Hematopoietic multipotent progenitor cell treated with erythropoietin and hydrocortisone succinate and interleukin-3 and kit ligand, for 8 days (in vitro differentiated cells): ENCODE data around the gene PCYOX1L.
"Not testable (repeated sequence)": the region's sequence is repeated elsewhere in the genome, so short reads cannot be mapped to it uniquely, and the experiment has no call there.

Source experiments
- DNase-seq: peaks from one replicate; pipeline ENCODE4 v3.0.0-alpha.2; 2015

Gene PCYOX1L

GRCh38 chr5:149388498-149389190 is 30.8 kb downstream of the PCYOX1L start:
- peak; percentile 8 for DNase-seq

- DNase-seq, result no peak
These were observed 32.0 kb downstream of the PCYOX1L start for GRCh38 chr5:149389552-149390495.

DNA sequence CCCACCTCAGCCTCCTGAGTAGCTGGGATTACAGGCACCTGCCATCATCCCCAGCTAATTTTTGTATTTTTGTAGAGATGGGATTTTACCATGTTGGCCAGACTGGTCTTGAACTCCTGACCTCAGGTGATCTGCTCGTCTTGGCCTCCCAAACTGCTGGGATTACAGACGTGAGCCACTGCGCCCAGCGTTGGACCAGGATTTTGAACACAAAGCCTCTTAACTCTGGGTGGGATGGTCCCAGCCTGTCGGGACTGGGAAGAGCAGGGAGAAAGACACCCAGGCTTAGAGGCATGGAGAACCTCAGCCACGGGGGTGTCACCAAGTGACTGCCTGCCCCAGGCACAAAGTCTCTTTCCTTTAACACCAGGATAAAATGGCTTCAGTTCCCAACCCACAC is 33.2 kb downstream of the PCYOX1L start:
- DNase-seq, result not testable (repeated sequence)

DNA sequence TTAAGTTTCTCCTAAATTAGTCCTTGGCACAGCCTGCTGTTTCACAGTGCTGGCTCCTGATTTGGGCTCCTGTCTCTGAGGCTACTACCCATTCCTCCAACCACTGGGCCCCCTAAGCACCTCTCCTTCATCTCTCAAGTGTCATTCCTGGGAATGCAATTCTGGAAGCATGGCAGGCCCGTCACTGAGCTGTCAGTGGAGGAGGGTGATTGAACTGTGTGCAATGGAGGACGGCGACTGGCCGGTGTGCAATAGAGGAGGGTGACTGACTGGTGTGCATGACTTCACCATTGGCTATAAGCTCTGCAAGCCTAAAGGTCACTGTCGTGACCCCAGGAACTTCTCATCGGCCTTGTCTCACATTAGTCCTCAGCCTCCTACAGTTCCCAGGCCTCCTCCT is 33.7 kb downstream of the PCYOX1L start:
- DNase-seq, result no peak

- DNase-seq, result no peak
These were observed 34.9 kb downstream of the PCYOX1L start for GRCh38 chr5:149392718-149393117.

GRCh38 chr5:149394996-149395395 is 37.1 kb downstream of the PCYOX1L start:
- not testable (repeated sequence) for DNase-seq

- no peak for DNase-seq
These were observed 39.7 kb downstream of the PCYOX1L start for GRCh38 chr5:149397530-149397929.

DNA sequence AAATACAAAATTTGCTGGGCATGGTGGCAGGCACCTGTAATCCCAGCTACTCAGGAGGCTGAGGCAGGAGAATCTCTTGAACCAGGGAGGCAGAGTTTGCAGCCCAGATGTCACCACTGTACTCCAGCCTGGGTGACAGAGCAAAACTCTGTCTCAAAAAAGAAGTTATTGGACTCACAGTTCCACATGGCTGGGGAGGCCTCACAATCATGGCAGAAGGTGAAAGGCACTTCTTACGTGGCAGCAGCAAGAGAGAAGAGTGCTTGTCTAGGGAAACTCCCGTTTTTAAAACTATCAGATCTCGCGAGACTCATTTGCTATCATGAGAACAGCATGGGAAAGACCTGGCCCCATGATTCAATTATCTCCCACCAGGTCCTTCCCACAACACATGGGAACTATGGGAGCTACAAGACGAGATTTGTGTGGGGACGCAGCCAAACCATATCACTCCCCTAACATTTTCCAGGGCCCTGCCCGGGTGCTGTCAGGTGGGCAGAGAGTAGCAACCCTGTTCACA is 41.0 kb downstream of the PCYOX1L start:
- DNase-seq, result not testable (repeated sequence)

- no peak for DNase-seq
These were observed 41.9 kb downstream of the PCYOX1L start for GRCh38 chr5:149399775-149400174.

DNA sequence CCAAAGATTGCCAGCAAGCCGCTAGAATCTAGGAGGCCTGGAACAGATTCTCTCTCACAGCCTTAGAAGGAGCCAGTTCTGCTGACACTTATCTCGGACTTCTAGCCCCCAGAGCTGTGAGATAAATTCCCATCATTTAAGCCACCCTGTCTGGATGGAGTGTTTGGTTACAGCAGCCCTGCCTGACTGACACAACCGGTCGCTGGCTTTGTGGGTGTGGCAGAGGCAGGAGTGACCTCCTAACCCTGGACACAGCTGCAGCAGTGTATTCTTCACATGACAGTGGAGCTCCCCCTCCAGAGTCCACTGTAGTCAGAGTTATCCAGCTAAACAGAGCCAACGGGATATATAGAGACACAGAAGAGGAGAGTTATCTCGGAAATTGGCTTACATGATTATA is 42.5 kb downstream of the PCYOX1L start:
- no peak for DNase-seq

DNA sequence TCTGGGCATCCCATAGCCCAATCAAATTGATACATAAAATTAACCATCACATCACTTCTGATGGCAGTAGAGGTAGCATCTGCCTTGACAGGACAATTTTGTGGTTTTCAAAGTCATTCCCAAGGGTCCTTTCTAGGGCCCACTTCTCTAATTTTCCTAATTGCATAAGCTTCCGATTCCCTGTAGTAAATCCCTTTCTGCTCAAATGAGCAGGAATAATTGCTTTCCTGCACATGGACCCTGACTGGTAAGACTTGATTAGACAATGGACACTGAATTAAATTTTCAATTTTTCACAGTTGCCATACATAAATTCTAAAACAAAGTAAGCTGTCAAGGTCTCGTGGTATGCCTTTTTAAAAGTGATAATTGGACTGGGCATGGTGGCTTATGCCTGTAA is 43.2 kb downstream of the PCYOX1L start:
- no peak for DNase-seq

DNA sequence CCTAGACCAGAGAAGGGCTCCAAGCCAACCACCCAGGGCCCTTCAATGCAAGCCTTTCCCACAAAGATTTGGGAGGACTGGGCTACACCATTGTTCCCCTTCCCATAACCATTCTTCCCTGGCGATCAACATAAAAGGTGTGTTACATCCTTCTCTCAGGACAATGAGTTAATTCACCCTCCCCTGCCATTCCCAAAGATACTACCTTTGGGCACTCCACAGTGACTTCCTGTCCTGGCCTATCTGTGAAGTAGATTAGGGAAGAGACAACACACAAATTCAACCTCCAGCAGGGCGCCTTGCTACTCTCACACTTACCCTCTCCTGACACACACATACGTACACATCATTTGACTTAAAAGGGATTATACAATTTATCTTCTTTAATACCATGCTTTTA is 44.4 kb downstream of the PCYOX1L start:
- DNase-seq, result no peak

GRCh38 chr5:149403923-149404745 is 46.3 kb downstream of the PCYOX1L start:
- DNase-seq, result no peak

- no peak for DNase-seq
These were observed 47.1 kb downstream of the PCYOX1L start for GRCh38 chr5:149404746-149405549.

GRCh38 chr5:149405550-149406202 is 47.8 kb downstream of the PCYOX1L start:
- no peak for DNase-seq

DNA sequence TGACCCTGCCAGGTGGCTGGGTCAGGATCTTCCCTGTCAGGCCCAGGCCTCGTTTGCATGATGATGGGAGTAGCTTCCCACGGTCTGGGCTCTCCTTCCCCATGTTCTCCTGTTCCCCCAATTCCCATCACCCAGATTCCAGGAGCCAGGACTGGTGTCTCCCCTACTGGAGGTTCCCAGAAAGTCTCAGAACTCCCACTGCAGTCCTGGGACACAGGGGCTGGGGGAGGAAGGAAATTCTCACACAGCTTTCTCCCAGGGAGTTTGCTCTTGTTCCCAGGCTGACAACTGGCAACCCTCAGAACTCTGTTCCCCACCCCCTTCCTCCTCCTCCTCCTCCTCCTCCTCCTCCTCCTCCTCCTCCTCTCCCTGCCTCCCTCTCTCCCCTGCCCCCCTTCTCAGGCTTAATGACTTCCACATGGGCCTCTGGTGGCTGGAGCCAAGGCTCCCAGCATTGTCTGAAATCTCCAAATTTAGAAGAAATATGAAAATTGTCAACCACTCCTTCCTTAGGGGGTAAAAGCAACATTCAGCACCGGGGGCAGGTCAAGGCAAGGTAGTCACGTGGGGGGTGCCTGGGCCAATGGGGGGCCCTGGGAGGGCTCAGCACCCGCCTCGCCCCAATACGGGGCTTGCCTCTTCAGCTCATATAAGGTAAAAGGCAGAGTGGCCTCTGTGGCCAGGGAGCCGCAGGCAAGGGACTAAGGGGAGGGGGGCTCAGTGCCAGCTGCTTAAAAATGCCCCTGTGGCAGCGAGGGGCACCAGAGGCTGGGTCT is 48.5 kb downstream of the PCYOX1L start:
- no peak for DNase-seq

DNA sequence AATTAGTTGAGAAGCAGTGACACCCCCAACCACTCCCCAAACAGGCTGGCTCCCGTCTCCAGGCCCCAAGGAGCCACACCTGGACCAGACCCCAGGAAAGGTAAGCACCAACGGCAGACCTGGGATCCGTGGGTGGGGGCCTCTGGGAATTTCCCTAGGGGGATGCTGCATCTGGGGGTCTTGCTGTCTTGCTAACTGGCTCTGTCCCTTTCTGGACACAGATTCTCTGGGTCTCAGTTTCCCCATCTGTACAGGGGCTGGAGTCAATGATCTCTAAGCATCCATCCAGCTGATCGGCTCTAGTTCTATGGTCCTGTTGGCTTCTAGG is 49.1 kb downstream of the PCYOX1L start:
- DNase-seq, result no peak

DNA sequence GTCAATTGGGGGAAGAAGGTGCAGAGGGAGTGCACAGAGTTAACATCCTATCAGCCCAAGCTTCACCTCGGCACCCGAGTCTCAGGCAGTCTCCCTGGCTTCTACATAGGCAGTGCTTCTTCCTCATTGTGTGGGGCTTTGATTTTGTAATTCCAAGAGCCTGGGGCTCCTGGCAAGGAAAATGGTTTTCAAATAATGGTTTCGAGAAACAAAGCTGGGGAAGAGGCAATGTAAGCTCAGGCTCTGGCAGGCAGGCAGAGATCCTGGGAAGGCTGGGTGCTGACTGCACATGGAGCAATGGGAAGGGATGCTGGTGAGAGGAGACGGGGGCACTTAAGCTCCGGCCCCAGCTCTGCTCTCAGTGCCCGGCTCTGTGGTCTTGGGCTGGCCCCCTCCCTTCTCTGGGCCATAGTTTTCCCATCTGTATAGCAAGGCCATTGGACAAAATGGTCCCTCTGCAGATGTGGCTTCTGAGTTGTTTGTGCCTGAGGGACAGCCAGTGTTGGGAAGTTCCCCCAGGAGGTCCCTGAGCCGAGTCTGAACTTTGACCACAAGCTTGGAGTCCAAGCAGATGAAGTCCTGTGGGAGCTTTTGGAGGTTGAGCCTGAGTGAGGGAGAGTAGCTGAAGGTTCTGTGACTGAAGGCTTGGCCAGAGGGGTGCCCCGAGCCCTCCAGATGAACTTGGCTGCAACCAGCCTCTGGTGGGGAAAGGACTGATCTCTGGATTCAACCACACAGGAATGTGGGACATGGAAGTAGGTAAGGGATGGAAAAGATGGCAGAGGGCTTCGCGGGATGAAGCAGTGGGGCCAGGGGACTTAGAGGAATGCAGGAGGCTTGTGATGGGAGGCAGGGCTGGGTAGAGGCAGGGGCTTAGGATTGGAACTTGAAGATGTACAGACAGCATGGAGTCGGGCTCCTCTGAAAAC is 49.7 kb downstream of the PCYOX1L start:
- no peak for DNase-seq

DNA sequence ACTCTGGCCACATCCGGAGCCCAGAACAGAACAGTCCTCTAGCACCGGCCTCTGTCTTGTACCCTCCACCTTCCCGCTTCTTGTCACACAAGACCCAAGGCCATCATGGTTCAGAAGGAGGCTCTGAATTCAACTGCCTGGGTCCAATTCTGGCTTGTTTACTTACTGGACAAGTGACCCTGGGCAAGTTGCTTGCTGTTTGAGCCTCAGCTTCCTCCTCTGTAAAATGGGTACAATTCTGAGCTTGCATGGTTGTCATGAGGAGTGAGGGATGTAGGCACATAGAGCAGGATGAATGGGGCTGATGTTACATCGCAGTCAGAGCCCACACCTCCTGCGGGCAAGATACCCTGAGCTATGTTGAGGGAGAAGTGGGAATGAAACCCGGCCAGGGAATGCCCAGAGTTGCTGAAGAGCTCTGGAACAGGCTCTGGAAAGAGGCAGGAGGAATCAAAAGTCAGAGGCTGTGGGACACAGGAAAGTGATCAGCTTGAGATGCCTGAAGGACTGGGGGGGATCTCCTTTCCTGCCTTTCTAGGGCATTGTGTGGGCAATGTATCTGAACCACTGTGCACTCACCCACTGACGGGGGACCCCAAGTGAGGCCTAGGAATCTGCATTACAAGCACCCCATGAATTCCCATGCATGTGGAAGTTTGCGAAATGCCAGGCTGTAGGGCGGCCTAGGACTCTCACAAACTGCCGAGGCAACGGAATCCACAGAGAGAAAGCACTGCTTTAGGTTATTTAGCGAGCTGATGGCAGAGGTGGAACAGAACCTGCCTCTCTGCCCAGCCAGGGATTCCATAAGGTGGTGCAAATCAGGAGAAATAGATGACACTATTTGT is 50.6 kb downstream of the PCYOX1L start:
- no peak for DNase-seq
